H9 (cell line): ENCODE measurements around the gene NDST1. TPM values are rescaled to one million over a fixed set of nuclear protein-coding genes. Genes with fewer than 3 reads are reported as not detected.

Experiments
- DNase-seq: peaks from one replicate; pipeline ENCODE4 v3.0.0-alpha.2; 2017
- H2AFZ ChIP-seq: one replicate; pipeline ENCODE4 v1.6.1; 2013; ENCODE audit warnings: mild to moderate bottlenecking, low read length, control low read depth, moderate library complexity
- H2AK5ac ChIP-seq: 2 replicates; pipeline ENCODE4 v1.6.1; 2013; ENCODE audit warnings: low read length, control low read depth, mixed read lengths; ENCODE audit not compliant: insufficient read length
- H2BK120ac ChIP-seq: one replicate; pipeline ENCODE4 v1.6.1; 2013; ENCODE audit warnings: low read depth, mild to moderate bottlenecking, low read length, control low read depth, inconsistent platforms; ENCODE audit not compliant: poor library complexity, severe bottlenecking
- H2BK12ac ChIP-seq: 2 replicates; pipeline ENCODE4 v1.6.1; 2013; ENCODE audit warnings: low read length, control low read depth, mixed read lengths, low read depth; ENCODE audit not compliant: insufficient read length
- H2BK15ac ChIP-seq: 2 replicates; pipeline ENCODE4 v1.6.1; 2013; ENCODE audit warnings: low read depth, low read length, control low read depth
- H2BK20ac ChIP-seq: one replicate; pipeline ENCODE4 v1.6.1; 2013; ENCODE audit warnings: low read depth, mild to moderate bottlenecking, low read length, control low read depth, inconsistent platforms; ENCODE audit not compliant: poor library complexity, severe bottlenecking
- H2BK5ac ChIP-seq: 2 replicates; pipeline ENCODE4 v1.6.1; 2013; ENCODE audit warnings: low read length, control low read depth, mixed read lengths; ENCODE audit not compliant: insufficient read length
- H3K14ac ChIP-seq: 2 replicates; pipeline ENCODE4 v1.6.1; 2013; ENCODE audit warnings: low read length, control low read depth; ENCODE audit not compliant: insufficient read depth
- H3K18ac ChIP-seq: 2 replicates; pipeline ENCODE4 v1.6.1; 2013; ENCODE audit warnings: low read depth, mild to moderate bottlenecking, mixed read lengths, low read length, control low read depth; ENCODE audit not compliant: insufficient read length
- H3K23ac ChIP-seq: 2 replicates; pipeline ENCODE4 v1.6.1; 2013; ENCODE audit warnings: low read length, control low read depth, mixed read lengths, low read depth; ENCODE audit not compliant: insufficient read length
- H3K23me2 ChIP-seq: 2 replicates; pipeline ENCODE4 v1.6.1; 2013; ENCODE audit warnings: low read depth, mild to moderate bottlenecking, mixed read lengths, low read length, control low read depth; ENCODE audit not compliant: insufficient read length, poor library complexity, severe bottlenecking
- H3K27ac ChIP-seq: 2 replicates; pipeline ENCODE4 v1.5.1; 2013; ENCODE audit warnings: low read length, control low read depth, mixed read lengths, low read depth; ENCODE audit not compliant: insufficient read length
- H3K27me3 ChIP-seq: 2 replicates; pipeline ENCODE4 v1.6.1; 2013; ENCODE audit warnings: low read length, control low read depth, inconsistent platforms; ENCODE audit not compliant: insufficient read depth
- H3K4ac ChIP-seq: 2 replicates; pipeline ENCODE4 v1.6.1; 2013; ENCODE audit warnings: low read depth, mild to moderate bottlenecking, control low read depth, inconsistent platforms, low read length, moderate library complexity
- H3K4me1 ChIP-seq: 2 replicates; pipeline ENCODE4 v1.6.1; 2013; ENCODE audit warnings: low read length, control low read depth, inconsistent platforms; ENCODE audit not compliant: insufficient read depth
- H3K4me2 ChIP-seq: 2 replicates; pipeline ENCODE4 v1.6.1; 2013; ENCODE audit warnings: low read length, control low read depth, mixed read lengths; ENCODE audit not compliant: insufficient read length, insufficient read depth
- H3K56ac ChIP-seq: 2 replicates; pipeline ENCODE4 v1.6.1; 2013; ENCODE audit warnings: low read depth, mild to moderate bottlenecking, mixed read lengths, low read length, control low read depth; ENCODE audit not compliant: insufficient read length
- H3K79me1 ChIP-seq: 2 replicates; pipeline ENCODE4 v1.6.1; 2013; ENCODE audit warnings: low read depth, mild to moderate bottlenecking, moderate library complexity, low read length, control low read depth, inconsistent platforms; ENCODE audit not compliant: insufficient read depth, poor library complexity, severe bottlenecking
- H3K79me2 ChIP-seq: 2 replicates; pipeline ENCODE4 v1.6.1; 2013; ENCODE audit warnings: low read length, control low read depth, inconsistent platforms; ENCODE audit not compliant: insufficient read depth
- H3K9ac ChIP-seq: 2 replicates; pipeline ENCODE4 v1.6.1; 2013; ENCODE audit warnings: low read length, control low read depth, mixed read lengths; ENCODE audit not compliant: insufficient read length; ENCODE audit errors: extremely low read depth
- H3K9me3 ChIP-seq: one replicate; pipeline ENCODE4 v1.6.1; 2013; ENCODE audit warnings: low read depth, low read length, inconsistent platforms; ENCODE audit not compliant: control insufficient read depth
- H3T11ph ChIP-seq: one replicate; pipeline ENCODE4 v1.6.1; 2013; ENCODE audit warnings: mild to moderate bottlenecking, low read length, control low read depth, inconsistent platforms
- H4K20me1 ChIP-seq: one replicate; pipeline ENCODE4 v1.6.1; 2013; ENCODE audit not compliant: control insufficient read depth, insufficient read length, insufficient read depth
- H4K5ac ChIP-seq: 2 replicates; pipeline ENCODE4 v1.6.1; 2013; ENCODE audit warnings: low read depth, mild to moderate bottlenecking, mixed read lengths, low read length, control low read depth; ENCODE audit not compliant: insufficient read length
- H4K8ac ChIP-seq: replicated peaks from 2 replicates; pipeline ENCODE4 v1.6.1; 2013; ENCODE audit warnings: low read length, control low read depth, mixed read lengths, low read depth; ENCODE audit not compliant: insufficient read length
- H4K91ac ChIP-seq: 2 replicates; pipeline ENCODE4 v1.6.1; 2013; ENCODE audit warnings: low read depth, mild to moderate bottlenecking, moderate library complexity, mixed read lengths, low read length, control low read depth; ENCODE audit not compliant: insufficient read length
- H3K27ac Mint-ChIP-seq, 3 experiments: 2 replicates in 2 of 3; 3 replicates in 1 of 3; pipeline ENCODE4 v1.8.0; 2020 to 2021; ENCODE audit warnings: mixed read lengths in 3 of 3, mild to moderate bottlenecking in 1 of 3, moderate library complexity in 1 of 3
- H3K27me3 Mint-ChIP-seq: 2 replicates; pipeline ENCODE4 v1.8.0; 2021; ENCODE audit warnings: low read depth, mild to moderate bottlenecking, moderate library complexity, mixed read lengths
- H3K36me3 Mint-ChIP-seq, 3 experiments: 2 replicates in 2 of 3; 3 replicates in 1 of 3; pipeline ENCODE4 v1.8.0; 2020 to 2021; ENCODE audit warnings: low read depth in 3 of 3, mixed read lengths in 3 of 3; ENCODE audit not compliant: insufficient read depth in 1 of 3
- H3K4me1 Mint-ChIP-seq, 2 experiments: 2 replicates each; pipeline ENCODE4 v1.8.0; 2020; ENCODE audit warnings: mixed read lengths in 2 of 2
- H3K4me3 Mint-ChIP-seq, 2 experiments: 2 replicates in 1 of 2; 3 replicates in 1 of 2; pipeline ENCODE4 v1.8.0; 2020 to 2021; ENCODE audit warnings: mild to moderate bottlenecking in 2 of 2, mixed read lengths in 2 of 2, moderate library complexity in 1 of 2
- H3K9me3 Mint-ChIP-seq, 2 experiments: 2 replicates in 1 of 2; 3 replicates in 1 of 2; pipeline ENCODE4 v1.8.0; 2020; ENCODE audit warnings: mild to moderate bottlenecking in 2 of 2, mixed read lengths in 2 of 2, moderate library complexity in 1 of 2
- WGBS: extraction: QIAGEN DNeasy Blood & Tissue Kit; methylation state at CpG from one replicate; pipeline ENCODE4 v1.1.7; 2013; ENCODE audit warnings: missing lambda C conversion rate, low lambda C conversion rate, mixed read lengths; ENCODE audit not compliant: insufficient read length; ENCODE audit errors: extremely low coverage; 5-methylcytosine and 5-hydroxymethylcytosine counted together
- total RNA-seq: library from RNA; stranded (reverse); gene quantifications from 2 replicates; pipeline ENCODE4 v1.2.1, GENCODE V29; 2021
- TF ChIP-seq, protein P1 (sequence below): fragments of 200-600 bp; sonication (generic); conservative IDR thresholded peaks from 3 replicates; pipeline ENCODE4 v1.8.0; 2021; ENCODE audit warnings: antibody characterized with exemption, mild to moderate bottlenecking

NDST1 gene
- total RNA-seq, 1 experiment from 2014 or later: 65.5 TPM

DNA sequence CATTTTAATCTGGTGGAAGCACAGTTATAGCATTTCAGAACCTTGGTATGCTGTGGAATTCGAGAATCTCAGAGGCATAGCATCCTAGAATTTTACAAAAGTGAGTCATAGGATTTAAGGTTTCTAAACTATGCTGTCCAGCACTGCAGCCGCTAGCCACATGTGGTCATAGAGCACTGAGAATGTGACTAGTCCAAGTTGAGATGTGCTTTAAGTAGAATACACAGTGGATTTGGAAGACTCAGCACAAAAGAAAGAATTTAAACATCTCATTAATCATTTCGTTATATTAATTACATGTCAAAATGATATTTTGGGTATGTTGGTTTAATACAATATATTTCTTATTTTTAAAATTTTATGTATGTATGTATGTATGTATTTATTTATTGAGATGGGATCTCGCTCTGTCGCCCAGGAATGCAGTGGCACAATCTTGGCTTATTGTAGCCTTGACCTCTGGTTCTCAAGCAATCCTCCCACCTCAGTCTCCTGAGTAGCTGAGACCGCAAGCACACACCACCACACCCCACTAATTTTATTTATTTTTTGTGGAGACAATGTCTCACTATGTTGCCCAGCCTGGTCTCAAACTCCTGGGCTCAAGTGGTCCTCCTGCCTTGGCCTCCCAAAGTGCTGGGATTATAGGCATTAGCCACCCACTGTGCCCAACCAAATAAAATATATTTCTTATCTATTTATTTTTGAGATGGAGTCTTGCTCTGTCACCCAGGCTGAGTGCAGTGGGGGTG lies 38.0 kb upstream of the NDST1 start:
- WGBS: no CpG with 5 or more reads among the region's 6 CpGs
- Histone ChIP-seq H3K27me3 (no peaks in the 10 kb centered on the region), H2AFZ (no peak overlapping the region), H3K18ac (no peak overlapping the region), H3K14ac (no peak overlapping the region), H3K79me1 (no peaks in the 10 kb centered on the region), H3K4me1 (no peaks in the 10 kb centered on the region), H2BK15ac (no peak overlapping the region), H3K23me2 (no peaks in the 10 kb centered on the region), H3K4ac (no peak overlapping the region), H4K20me1 (no peaks in the 10 kb centered on the region), H3K27ac (no peak overlapping the region), H4K91ac (no peak overlapping the region), H4K8ac (no peak overlapping the region), H2BK5ac (no peak overlapping the region), H2BK12ac (no peak overlapping the region), H2BK20ac (no peak overlapping the region), H3K4me2 (no peak overlapping the region), H3K79me2 (no peaks in the 10 kb centered on the region), H2BK120ac (no peak overlapping the region), H2AK5ac (no peak overlapping the region), H4K5ac (no peak overlapping the region), H3T11ph (no peak overlapping the region), H3K9me3 (no peaks in the 10 kb centered on the region), H3K9ac (no peak overlapping the region), H3K56ac (no peak overlapping the region), H3K23ac (no peak overlapping the region)
- DNase-seq: no peak
- Mint-ChIP-seq H3K27me3 (no peaks in the 10 kb centered on the region), H3K36me3 (no peaks in the 10 kb centered on the region), H3K27ac (no peak overlapping the region), H3K4me3 (no peak overlapping the region), H3K4me1 (peaks cover 24 to 30% of the 10 kb centered on the region in 2 experiments), H3K9me3 (no peaks in the 10 kb centered on the region; a peak in 1 of 5 replicates)
- TF ChIP-seq, protein P1, sequence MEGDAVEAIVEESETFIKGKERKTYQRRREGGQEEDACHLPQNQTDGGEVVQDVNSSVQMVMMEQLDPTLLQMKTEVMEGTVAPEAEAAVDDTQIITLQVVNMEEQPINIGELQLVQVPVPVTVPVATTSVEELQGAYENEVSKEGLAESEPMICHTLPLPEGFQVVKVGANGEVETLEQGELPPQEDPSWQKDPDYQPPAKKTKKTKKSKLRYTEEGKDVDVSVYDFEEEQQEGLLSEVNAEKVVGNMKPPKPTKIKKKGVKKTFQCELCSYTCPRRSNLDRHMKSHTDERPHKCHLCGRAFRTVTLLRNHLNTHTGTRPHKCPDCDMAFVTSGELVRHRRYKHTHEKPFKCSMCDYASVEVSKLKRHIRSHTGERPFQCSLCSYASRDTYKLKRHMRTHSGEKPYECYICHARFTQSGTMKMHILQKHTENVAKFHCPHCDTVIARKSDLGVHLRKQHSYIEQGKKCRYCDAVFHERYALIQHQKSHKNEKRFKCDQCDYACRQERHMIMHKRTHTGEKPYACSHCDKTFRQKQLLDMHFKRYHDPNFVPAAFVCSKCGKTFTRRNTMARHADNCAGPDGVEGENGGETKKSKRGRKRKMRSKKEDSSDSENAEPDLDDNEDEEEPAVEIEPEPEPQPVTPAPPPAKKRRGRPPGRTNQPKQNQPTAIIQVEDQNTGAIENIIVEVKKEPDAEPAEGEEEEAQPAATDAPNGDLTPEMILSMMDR: no peak
